Gastrocnemius medialis (tissue), 4 donors: ENCODE data around the gene HNRNPH3. TPM values are rescaled to one million over a fixed set of nuclear protein-coding genes. Genes with fewer than 3 reads are reported as not detected.
A peak's percentile ranks its signal among the peaks of the same experiment; 100 is the strongest.

ENCODE experiments used
- ATAC-seq, 2 donors: fragments of 150-250 bp; one replicate each; pipeline ENCODE4 v1.9.1; 2016
- DNase-seq, 2 donors: peaks; one replicate each; pipeline ENCODE4 v3.0.0-alpha.2; 2019
- H3K27ac ChIP-seq, 4 donors: fragments of 200-600 bp; sonication (generic); 1 replicate in 1 of 4; 2 replicates in 3 of 4; pipeline ENCODE4 v1.5.1; 2016 to 2018; ENCODE audit warnings: mild to moderate bottlenecking in 2 of 4, moderate library complexity in 1 of 4
- H3K27me3 ChIP-seq, 3 donors: fragments of 200-600 bp; sonication (generic) in 2 of 3; 1 replicate in 1 of 3; 2 replicates in 2 of 3; pipeline versions ENCODE4 v1.5.1 to v1.6.0; 2016 to 2019; ENCODE audit warnings: mild to moderate bottlenecking in 1 of 3, moderate library complexity in 1 of 3
- H3K36me3 ChIP-seq, 2 donors: fragments of 200-600 bp; sonication (generic) in 1 of 2; one replicate each; pipeline ENCODE4 v1.5.1; 2017 to 2018
- H3K4me1 ChIP-seq, 2 donors: fragments of 200-600 bp; sonication (generic) in 1 of 2; one replicate each; pipeline ENCODE4 v1.5.1; 2016 to 2017; ENCODE audit warnings: mild to moderate bottlenecking in 2 of 2
- H3K4me3 ChIP-seq, 4 donors: fragments of 200-600 bp; sonication (generic) in 3 of 4; 1 replicate in 1 of 4; 2 replicates in 3 of 4; pipeline ENCODE4 v1.5.1; 2016 to 2019; ENCODE audit warnings: mild to moderate bottlenecking in 2 of 4
- H3K9me3 ChIP-seq, 3 donors: fragments of 200-600 bp; sonication (generic) in 2 of 3; 1 replicate in 1 of 3; 2 replicates in 2 of 3; pipeline ENCODE4 v1.5.1; 2016 to 2019
- CTCF ChIP-seq, 5 experiments: fragments of 450-650 bp in 3 of 5; fragments of 200-600 bp in 2 of 5; sonication (generic) in 2 of 5; IDR thresholded peaks in 4 of 5; conservative IDR thresholded peaks in 1 of 5; 1 replicate in 4 of 5; 2 replicates in 1 of 5; pipeline ENCODE4 v1.5.1; 2016 to 2019; ENCODE audit warnings: antibody characterized with exemption in 5 of 5, mild to moderate bottlenecking in 3 of 5, moderate library complexity in 3 of 5
- POLR2A ChIP-seq, 2 donors: fragments of 450-650 bp; IDR thresholded peaks; one replicate each; pipeline ENCODE4 v1.6.1; 2017; ENCODE audit warnings: antibody characterized with exemption in 2 of 2, mild to moderate bottlenecking in 2 of 2, moderate library complexity in 2 of 2
- in situ Hi-C, 4 donors: fragments of 200-750 bp; cut with MboI; loops; one replicate each; pipeline versions ENCODE4 v1.15.0 to v1.8.0; 2017; ENCODE audit warnings: low sequenced_read_pairs in 4 of 4
- intact Hi-C: fragments of 100-400 bp; cut with DNase I; formaldehyde crosslinking; loops from one replicate; pipeline ENCODE4 v1.15.1; 2023; ENCODE audit warnings: low total_unique reads
- total RNA-seq, 4 donors: library from RNA; depleted of rRNA; stranded (reverse); fragments of >200 nt; gene quantifications; one replicate each; pipeline versions ENCODE4 v1.1.0 to v1.2.3, GENCODE V29; 2016

The HNRNPH3 gene
- total RNA-seq, 4 donors from 2014 or later: 19.7 to 51.6 (median 25.8) TPM

- Histone ChIP-seq H3K27me3 (no peaks in the 10 kb centered on the region), H3K36me3 (peaks cover 0 to 64% of the 10 kb centered on the region in 2 donors), H3K4me3 (no peak overlapping the region), H3K9me3 (no peaks in the 10 kb centered on the region), H3K4me1 (peaks cover 24 to 29% of the 10 kb centered on the region in 2 donors), H3K27ac (no peak overlapping the region)
- intact Hi-C loops (no loop called here), in situ Hi-C loops (loop anchor here in 2 of 4 donors (25.0 kb wide), 2 partner anchors 278 to 453 kb away; partner anchors contain the start of gene SIRT1 (in 1 of the 2))
- ATAC-seq: no peak
- no peak for TF ChIP-seq POLR2A (IDR thresholded peaks at IDR 0.05)
- no peak for TF ChIP-seq CTCF (IDR thresholded peaks at IDR 0.05 in 4 of 5, conservative IDR thresholded peaks at IDR 0.05 in 1 of 5)
- no peak for DNase-seq
Measured at GRCh38 chr10:68340358-68341080, 8.7 kb downstream of the HNRNPH3 start.

GRCh38 chr10:68342909-68343516 lies 11.1 kb downstream of the HNRNPH3 start:
- TF ChIP-seq CTCF (IDR thresholded peaks at IDR 0.05 in 4 of 5, conservative IDR thresholded peaks at IDR 0.05 in 1 of 5): no peak
- no peak for TF ChIP-seq POLR2A (IDR thresholded peaks at IDR 0.05)
- H3K27ac ChIP-seq: no peak overlapping the region
- no peaks in the 10 kb centered on the region for H3K9me3 ChIP-seq
- H3K4me1 ChIP-seq: peaks cover 0 to 4% of the 10 kb centered on the region in 2 donors
- intact Hi-C loops: no loop called here
- ATAC-seq (no peak), DNase-seq (no peak)
- H3K27me3 ChIP-seq: no peaks in the 10 kb centered on the region
- in situ Hi-C loops: loop anchor here in 2 of 4 donors (25.0 kb wide), 2 partner anchors 281 to 456 kb away; partner anchors contain the start of gene SIRT1 (in 1 of the 2)
- peaks cover 0 to 71% of the 10 kb centered on the region in 2 donors for H3K36me3 ChIP-seq
- no peak overlapping the region for H3K4me3 ChIP-seq

DNA sequence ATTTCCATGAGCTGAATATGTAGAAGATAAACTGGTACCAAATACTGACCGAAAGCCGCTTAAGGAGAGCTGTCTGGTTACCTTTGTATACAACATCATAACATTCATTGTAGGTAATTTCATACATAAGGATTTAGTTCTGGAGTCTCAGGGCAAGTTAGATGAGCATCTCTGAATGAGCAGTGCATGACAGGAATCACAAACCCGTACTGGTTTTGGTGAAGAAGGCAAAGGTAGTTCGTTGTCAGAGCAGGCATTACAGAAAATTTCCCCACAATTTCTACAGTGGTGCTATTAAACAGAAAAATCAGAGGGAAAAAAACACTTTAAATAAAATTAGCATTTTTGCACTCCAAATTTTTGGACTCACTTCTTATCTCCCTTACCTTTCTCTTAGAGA lies 13.8 kb downstream of the HNRNPH3 start:
- peaks cover 0 to 56% of the 10 kb centered on the region in 2 donors for H3K36me3 ChIP-seq

DNA sequence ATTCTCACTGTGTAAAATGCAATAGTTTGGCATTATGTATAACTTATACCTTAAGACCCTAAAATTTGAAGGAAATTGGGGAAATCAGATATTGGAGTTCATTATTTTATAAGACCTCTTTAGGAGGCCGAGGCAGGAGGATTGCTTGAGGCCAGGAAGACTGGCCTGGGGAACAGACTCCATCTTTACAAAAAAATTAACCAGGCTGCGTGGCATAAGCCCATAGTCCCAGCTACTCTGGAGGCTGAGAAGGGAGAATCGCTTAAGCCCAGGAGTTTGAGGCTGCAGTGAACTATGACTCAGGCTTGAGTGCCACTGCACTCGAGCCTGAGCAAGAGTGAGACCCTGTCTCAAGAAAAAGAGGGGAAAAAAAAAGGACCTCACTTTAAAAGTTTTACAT lies 14.9 kb downstream of the HNRNPH3 start:
- in situ Hi-C loops: loop anchor here in 2 of 4 donors (25.0 kb wide), 2 partner anchors 284 to 459 kb away; partner anchors contain the start of gene SIRT1 (in 1 of the 2)

More for the DNA sequence above, 13.8 kb downstream of the HNRNPH3 start:
- DNase-seq: no peak
- no peak for ATAC-seq
- Histone ChIP-seq H3K4me1 (no peaks in the 10 kb centered on the region), H3K9me3 (no peaks in the 10 kb centered on the region), H3K27me3 (no peaks in the 10 kb centered on the region), H3K27ac (no peak overlapping the region), H3K4me3 (no peak overlapping the region)
- intact Hi-C loops: loop anchor here (1.0 kb wide), 1 partner anchor 132 kb away; no protein-coding TSS in a partner anchor
- no peak for TF ChIP-seq CTCF (IDR thresholded peaks at IDR 0.05 in 4 of 5, conservative IDR thresholded peaks at IDR 0.05 in 1 of 5)
- TF ChIP-seq POLR2A (IDR thresholded peaks at IDR 0.05): no peak
- in situ Hi-C loops: loop anchor here in 2 of 4 donors (25.0 kb wide), 2 partner anchors 283 to 458 kb away; partner anchors contain the start of gene SIRT1 (in 1 of the 2)

More for the DNA sequence above, 14.9 kb downstream of the HNRNPH3 start:
- DNase-seq: no peak
- ATAC-seq: no peak
- no peak overlapping the region for H3K4me3 ChIP-seq
- no peak for TF ChIP-seq CTCF (IDR thresholded peaks at IDR 0.05 in 4 of 5, conservative IDR thresholded peaks at IDR 0.05 in 1 of 5)
- TF ChIP-seq POLR2A (IDR thresholded peaks at IDR 0.05): no peak
- H3K4me1 ChIP-seq: no peaks in the 10 kb centered on the region
- H3K9me3 ChIP-seq: no peaks in the 10 kb centered on the region
- peak overlapping the region in 1 of 4 donors; percentile 7 for H3K27ac ChIP-seq
- intact Hi-C loops: loop anchor here (1.0 kb wide), 1 partner anchor 133 kb away; no protein-coding TSS in a partner anchor
- H3K27me3 ChIP-seq: no peaks in the 10 kb centered on the region
- peaks cover 0 to 54% of the 10 kb centered on the region in 2 donors for H3K36me3 ChIP-seq
